Chondrocyte (in vitro differentiated cells): ENCODE results near the gene CCDC28A. TPM values are rescaled to one million over a fixed set of nuclear protein-coding genes. Genes with fewer than 3 reads are reported as not detected.

ENCODE experiments used
- DNase-seq: peaks from one replicate; pipeline ENCODE4 v3.0.0; 2021; ENCODE audit warnings: mixed read lengths, low spot score
- H3K27ac Mint-ChIP-seq: one replicate; pipeline ENCODE4 v1.8.0; 2021; ENCODE audit warnings: mild to moderate bottlenecking, moderate library complexity, mixed read lengths; ENCODE audit not compliant: unreplicated experiment
- H3K27me3 Mint-ChIP-seq: 2 replicates; pipeline ENCODE4 v1.8.0; 2021; ENCODE audit warnings: low read depth, mixed read lengths
- H3K36me3 Mint-ChIP-seq: 2 replicates; pipeline ENCODE4 v1.8.0; 2021; ENCODE audit warnings: low read depth, mixed read lengths
- H3K4me1 Mint-ChIP-seq: 2 replicates; pipeline ENCODE4 v1.8.0; 2021; ENCODE audit warnings: low read depth, mild to moderate bottlenecking, mixed read lengths
- H3K4me3 Mint-ChIP-seq: one replicate; pipeline ENCODE4 v1.8.0; 2021; ENCODE audit warnings: mild to moderate bottlenecking, moderate library complexity, mixed read lengths; ENCODE audit not compliant: unreplicated experiment
- H3K9me3 Mint-ChIP-seq: 2 replicates; pipeline ENCODE4 v1.8.0; 2021; ENCODE audit warnings: low read depth, mixed read lengths
- total RNA-seq: library from RNA; stranded (reverse); gene quantifications from 3 replicates; pipeline ENCODE4 v1.2.1, GENCODE V29; 2021
- TF ChIP-seq, protein P1 (sequence below): fragments of 200-600 bp; sonication (generic); IDR thresholded peaks from 2 replicates; pipeline ENCODE4 v1.5.0; 2021; ENCODE audit warnings: antibody characterized with exemption, mild to moderate bottlenecking, moderate library complexity

Gene CCDC28A
- total RNA-seq, 1 donor from 2014 or later, result 7.1 TPM

DNA sequence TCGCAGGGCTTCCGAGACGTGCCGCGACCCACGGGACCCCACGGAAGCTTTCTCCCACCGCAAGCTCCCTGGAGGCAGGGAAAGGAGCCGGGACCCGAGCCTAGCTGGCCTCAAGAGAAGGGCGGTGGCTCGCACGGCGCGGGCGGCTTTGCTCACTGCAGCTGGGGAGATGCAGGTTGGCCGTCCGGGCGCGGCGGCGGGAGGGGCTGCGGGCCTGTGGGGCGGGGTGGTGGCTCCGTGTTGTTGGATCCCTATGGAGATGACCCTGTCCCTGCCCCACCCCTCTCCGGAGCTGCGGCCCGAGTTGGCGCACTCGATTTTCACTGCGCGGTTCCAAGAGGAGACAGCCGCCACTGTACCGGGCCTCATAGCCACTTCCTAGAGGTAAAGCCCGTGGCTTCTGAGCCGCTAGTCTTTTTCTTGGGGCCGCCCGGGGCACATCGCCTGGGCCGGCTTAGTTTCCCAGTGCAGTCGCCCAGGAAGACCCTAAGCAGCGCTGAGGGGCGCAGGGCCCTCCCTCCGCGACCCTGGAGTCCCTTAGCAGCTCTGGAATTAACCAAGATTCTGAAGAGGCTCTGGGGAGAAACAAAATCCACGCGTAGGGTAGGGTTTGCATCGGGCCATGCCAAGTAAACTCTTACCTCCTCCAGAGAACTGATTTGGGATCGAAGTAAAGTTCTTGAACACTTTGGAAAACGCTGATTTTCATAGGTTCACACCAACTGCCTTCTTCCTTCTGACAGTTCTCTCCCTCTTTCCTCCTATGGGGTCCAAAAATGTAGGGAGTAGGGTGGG, 22.4 kb downstream of the CCDC28A start, which contains the start of gene ECT2L:
ECT2L (plus strand) TSS at position 279 of the 795 bp plus-strand sequence. CDS start 17,188 bp downstream, outside the sequence.
- Mint-ChIP-seq H3K36me3 (no peaks in the 10 kb centered on the region), H3K4me3 (peak within 1 kb of the TSS; percentile 46), H3K27ac (no peak within 1 kb of the TSS), H3K4me1 (no peaks in the 10 kb centered on the region), H3K9me3 (no peaks in the 10 kb centered on the region), H3K27me3 (no peaks in the 10 kb centered on the region)
- no peak for DNase-seq
- TF ChIP-seq, protein P1, sequence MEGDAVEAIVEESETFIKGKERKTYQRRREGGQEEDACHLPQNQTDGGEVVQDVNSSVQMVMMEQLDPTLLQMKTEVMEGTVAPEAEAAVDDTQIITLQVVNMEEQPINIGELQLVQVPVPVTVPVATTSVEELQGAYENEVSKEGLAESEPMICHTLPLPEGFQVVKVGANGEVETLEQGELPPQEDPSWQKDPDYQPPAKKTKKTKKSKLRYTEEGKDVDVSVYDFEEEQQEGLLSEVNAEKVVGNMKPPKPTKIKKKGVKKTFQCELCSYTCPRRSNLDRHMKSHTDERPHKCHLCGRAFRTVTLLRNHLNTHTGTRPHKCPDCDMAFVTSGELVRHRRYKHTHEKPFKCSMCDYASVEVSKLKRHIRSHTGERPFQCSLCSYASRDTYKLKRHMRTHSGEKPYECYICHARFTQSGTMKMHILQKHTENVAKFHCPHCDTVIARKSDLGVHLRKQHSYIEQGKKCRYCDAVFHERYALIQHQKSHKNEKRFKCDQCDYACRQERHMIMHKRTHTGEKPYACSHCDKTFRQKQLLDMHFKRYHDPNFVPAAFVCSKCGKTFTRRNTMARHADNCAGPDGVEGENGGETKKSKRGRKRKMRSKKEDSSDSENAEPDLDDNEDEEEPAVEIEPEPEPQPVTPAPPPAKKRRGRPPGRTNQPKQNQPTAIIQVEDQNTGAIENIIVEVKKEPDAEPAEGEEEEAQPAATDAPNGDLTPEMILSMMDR, result no peak

DNA sequence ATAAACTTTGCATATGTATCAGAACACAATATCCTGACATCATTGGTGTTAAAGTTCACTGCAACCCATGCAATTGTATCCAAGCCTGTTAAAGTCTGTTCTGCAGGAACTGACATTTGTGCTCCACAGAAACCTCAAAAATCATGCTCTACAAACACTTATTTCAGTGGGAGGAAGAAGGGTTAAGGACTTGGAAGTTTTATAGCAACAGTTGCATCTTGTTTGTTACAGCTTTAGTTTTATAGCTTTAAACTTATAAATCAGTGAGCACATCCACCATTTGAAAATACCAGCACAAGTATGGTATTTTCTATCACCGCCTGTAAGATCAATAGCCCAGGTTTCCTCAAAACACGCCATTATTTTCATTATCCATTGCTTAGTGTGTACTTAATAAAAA, 23.2 kb downstream of the CCDC28A start:
- no peaks in the 10 kb centered on the region for H3K27me3 Mint-ChIP-seq
- H3K4me1 Mint-ChIP-seq, result no peaks in the 10 kb centered on the region
- no peaks in the 10 kb centered on the region for H3K9me3 Mint-ChIP-seq
- H3K4me3 Mint-ChIP-seq, result no peak overlapping the region
- TF ChIP-seq, protein P1, result no peak
- no peaks in the 10 kb centered on the region for H3K36me3 Mint-ChIP-seq
- no peak for DNase-seq
- H3K27ac Mint-ChIP-seq, result no peak overlapping the region

DNA sequence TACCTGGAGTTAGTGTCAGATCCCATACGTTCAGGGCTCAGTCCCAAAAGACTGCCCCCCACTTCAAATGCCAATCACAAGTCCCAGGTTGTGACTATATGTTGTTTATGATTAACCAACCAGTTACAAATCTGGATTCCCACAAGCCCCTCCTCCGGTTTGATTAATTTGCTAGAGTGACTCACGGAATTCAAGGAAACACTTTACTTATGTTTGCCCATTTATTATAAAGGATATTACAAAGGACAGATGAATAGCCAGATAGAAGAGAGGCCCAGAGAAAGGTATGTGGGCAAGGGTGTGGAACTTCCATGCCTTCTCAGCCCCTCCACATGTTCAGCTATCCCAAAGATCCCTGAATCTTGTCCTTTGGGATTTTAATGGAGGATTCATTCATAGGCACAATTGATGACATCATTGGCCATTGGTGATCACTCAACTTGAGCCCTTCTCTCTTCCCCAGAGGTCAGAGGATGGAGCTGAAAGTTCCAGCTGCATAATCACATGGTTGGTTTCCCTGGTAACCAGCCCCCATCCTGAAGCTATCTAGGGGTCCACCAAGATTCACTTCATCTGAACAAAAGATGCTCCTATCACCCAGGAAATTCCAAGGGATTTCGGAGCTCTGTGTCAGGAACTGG, 24.4 kb downstream of the CCDC28A start:
- Mint-ChIP-seq H3K4me3 (no peak overlapping the region), H3K27me3 (no peaks in the 10 kb centered on the region), H3K27ac (no peak overlapping the region), H3K4me1 (no peaks in the 10 kb centered on the region), H3K36me3 (no peaks in the 10 kb centered on the region), H3K9me3 (no peaks in the 10 kb centered on the region)
- no peak for DNase-seq
- TF ChIP-seq, protein P1, result no peak

DNA sequence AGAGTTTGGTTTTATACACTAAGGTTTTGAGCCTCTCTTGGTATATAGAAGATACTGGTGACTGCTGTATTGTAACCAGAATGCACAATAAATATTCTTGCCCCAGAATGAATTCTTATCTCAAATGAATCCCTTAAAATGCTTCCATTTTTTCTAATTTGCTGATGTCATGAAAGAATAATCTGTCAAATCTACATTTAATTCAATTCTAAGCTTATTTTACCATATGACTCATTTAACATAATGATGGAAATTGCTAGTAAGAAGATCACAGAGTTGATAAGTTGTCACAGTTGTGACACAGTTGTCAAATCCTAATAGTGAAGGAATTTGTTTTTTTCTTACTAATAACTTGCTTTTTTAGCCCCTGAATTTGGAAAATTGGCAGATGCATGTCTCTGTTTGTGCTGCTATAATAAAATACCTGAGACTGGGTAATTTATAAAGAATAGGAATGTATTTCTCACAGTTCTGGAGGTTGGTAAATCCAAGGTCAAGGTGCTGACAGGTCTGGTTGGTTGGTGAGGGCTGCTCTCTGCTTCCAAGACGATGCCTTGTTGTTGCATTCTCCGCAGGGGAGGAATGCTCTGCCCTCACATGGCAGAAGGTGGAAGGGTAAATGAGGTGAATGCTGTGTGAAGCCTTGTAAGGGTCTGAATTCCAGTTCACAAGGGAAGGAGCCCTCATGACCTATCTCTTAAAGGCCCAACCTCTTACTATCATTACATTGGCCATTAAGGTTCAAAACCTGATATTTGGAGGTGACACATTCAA, 27.0 kb downstream of the CCDC28A start:
- TF ChIP-seq, protein P1, result no peak
- peaks cover 4% of the 10 kb centered on the region for H3K4me1 Mint-ChIP-seq
- H3K36me3 Mint-ChIP-seq, result no peaks in the 10 kb centered on the region
- no peak overlapping the region for H3K27ac Mint-ChIP-seq
- DNase-seq, result no peak
- H3K9me3 Mint-ChIP-seq, result no peaks in the 10 kb centered on the region
- H3K27me3 Mint-ChIP-seq, result no peaks in the 10 kb centered on the region
- no peak overlapping the region for H3K4me3 Mint-ChIP-seq

DNA sequence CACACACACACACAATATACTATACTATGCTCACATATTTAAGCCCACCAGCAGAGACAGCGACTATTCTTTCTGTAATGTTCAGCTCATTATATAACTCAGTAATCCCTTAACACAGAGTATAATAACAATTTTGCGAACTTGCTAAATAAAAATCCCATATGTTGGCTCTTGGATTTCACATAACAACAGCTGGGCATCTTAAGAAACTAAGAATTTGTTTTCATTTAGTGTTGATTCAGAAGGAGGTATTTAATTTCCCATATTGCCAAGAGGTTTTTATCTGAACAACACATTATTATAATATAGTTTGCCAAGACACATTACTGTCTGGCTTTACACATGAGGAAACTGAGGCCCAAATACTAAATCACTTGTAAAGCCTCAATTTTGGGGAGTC, 29.8 kb downstream of the CCDC28A start:
- Mint-ChIP-seq H3K27ac (no peak overlapping the region), H3K36me3 (no peaks in the 10 kb centered on the region), H3K9me3 (no peaks in the 10 kb centered on the region), H3K4me1 (peaks cover 4% of the 10 kb centered on the region), H3K4me3 (no peak overlapping the region), H3K27me3 (no peaks in the 10 kb centered on the region)
- no peak for DNase-seq
- TF ChIP-seq, protein P1, result no peak
